ENCODE results near the gene KRTAP19-8. TPM values are rescaled to one million over a fixed set of nuclear protein-coding genes. Genes with fewer than 3 reads are reported as not detected.

KRTAP19-8 gene
- total RNA-seq, 1 donor from 2014 or later = not detected

DNA sequence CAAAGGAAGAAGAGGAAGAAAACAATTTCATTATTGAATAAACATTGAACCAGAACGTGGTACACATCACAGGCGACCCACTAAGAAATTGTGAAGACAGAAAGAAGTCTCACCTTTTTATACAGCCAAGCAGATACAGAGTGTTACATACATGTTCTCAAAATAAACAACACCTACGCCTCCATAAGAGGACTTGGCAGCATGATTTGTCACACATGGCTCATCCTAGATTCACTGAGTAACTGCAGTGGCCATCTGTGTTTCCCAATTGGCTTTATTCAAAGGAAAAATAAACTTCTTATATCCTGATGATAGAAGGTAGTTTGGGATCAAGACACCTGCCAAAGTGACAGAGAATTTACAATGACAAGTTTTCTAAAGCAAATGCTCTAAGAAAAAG is 7.6 kb upstream of the KRTAP19-8 start:
- Mint-ChIP-seq H3K4me1 (ENCODE audit: low read depth) (no peaks in the 10 kb centered on the region), H3K27me3 (ENCODE audit: low read depth) (peaks cover 5% of the 10 kb centered on the region), H3K36me3 (ENCODE audit: low read depth) (no peaks in the 10 kb centered on the region), H3K27ac (ENCODE audit: unreplicated experiment) (no peak overlapping the region), H3K9me3 (ENCODE audit: low read depth) (no peaks in the 10 kb centered on the region), H3K4me3 (ENCODE audit: unreplicated experiment) (no peak overlapping the region)
- no peak for DNase-seq (ENCODE audit: low spot score)
- no peak for TF ChIP-seq CTCF (IDR thresholded peaks at IDR 0.05)

DNA sequence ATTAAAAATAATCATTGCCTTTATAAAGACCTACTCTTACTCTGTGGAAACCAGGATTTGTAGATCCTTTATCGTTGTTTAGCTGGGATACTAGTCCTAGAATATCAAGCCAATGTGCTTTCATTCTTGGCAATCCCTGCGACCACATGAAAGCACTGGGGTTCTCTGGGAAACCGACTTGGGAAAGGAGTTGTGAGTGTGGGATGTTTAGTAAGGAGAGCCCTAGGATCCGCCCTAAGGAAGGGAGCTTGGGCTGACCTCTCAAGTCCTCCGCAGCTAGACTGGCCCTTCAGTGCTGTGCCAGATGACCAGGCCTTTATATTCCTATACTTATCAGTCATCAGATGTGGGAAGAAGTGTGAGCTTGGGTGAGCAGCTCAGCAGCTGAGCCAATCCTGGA is 5.2 kb upstream of the KRTAP19-8 start:
- no peaks in the 10 kb centered on the region for H3K4me1 Mint-ChIP-seq (ENCODE audit: low read depth)
- no peaks in the 10 kb centered on the region for H3K9me3 Mint-ChIP-seq (ENCODE audit: low read depth)
- H3K27ac Mint-ChIP-seq (ENCODE audit: unreplicated experiment) = no peak overlapping the region
- H3K36me3 Mint-ChIP-seq (ENCODE audit: low read depth) = no peaks in the 10 kb centered on the region
- H3K4me3 Mint-ChIP-seq (ENCODE audit: unreplicated experiment) = no peak overlapping the region
- H3K27me3 Mint-ChIP-seq (ENCODE audit: low read depth) = peaks cover 10% of the 10 kb centered on the region
- no peak for DNase-seq (ENCODE audit: low spot score)
- no peak for TF ChIP-seq CTCF (IDR thresholded peaks at IDR 0.05)

DNA sequence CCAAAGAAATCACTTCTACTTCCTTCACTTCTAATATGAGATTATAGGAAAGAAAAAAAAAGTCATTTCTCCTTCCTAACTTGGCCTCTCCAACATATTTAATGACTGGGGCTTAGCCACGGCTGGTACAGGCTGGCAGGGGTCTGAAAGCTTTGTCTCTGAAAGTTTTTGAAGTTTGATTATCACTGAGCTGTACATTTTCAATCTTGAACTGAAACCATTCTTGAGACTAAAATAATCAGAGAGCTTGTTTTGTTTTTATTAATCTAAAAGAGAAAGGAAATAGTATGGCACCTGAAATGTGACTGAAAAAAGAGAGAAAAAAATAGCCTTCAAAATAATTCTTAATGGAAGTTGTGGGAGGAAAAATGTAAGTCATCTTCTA is 3.8 kb upstream of the KRTAP19-8 start:
- Mint-ChIP-seq H3K4me1 (ENCODE audit: low read depth) (no peaks in the 10 kb centered on the region), H3K4me3 (ENCODE audit: unreplicated experiment) (no peak overlapping the region), H3K27ac (ENCODE audit: unreplicated experiment) (no peak overlapping the region), H3K9me3 (ENCODE audit: low read depth) (no peaks in the 10 kb centered on the region), H3K36me3 (ENCODE audit: low read depth) (no peaks in the 10 kb centered on the region), H3K27me3 (ENCODE audit: low read depth) (peaks cover 10% of the 10 kb centered on the region)
- no peak for DNase-seq (ENCODE audit: low spot score)
- no peak for TF ChIP-seq CTCF (IDR thresholded peaks at IDR 0.05)

- DNase-seq (ENCODE audit: low spot score) = no peak
- no peak overlapping the region for H3K27ac Mint-ChIP-seq (ENCODE audit: unreplicated experiment)
- no peaks in the 10 kb centered on the region for H3K9me3 Mint-ChIP-seq (ENCODE audit: low read depth)
- no peaks in the 10 kb centered on the region for H3K4me1 Mint-ChIP-seq (ENCODE audit: low read depth)
- no peak for TF ChIP-seq CTCF (IDR thresholded peaks at IDR 0.05)
- H3K36me3 Mint-ChIP-seq (ENCODE audit: low read depth) = no peaks in the 10 kb centered on the region
- peaks cover 10% of the 10 kb centered on the region for H3K27me3 Mint-ChIP-seq (ENCODE audit: low read depth)
- H3K4me3 Mint-ChIP-seq (ENCODE audit: unreplicated experiment) = no peak overlapping the region
Measured at GRCh38 chr21:31041295-31042079, 3.2 kb upstream of the KRTAP19-8 start.

- H3K27me3 Mint-ChIP-seq (ENCODE audit: low read depth) = peaks cover 4% of the 10 kb centered on the region
- no peak for DNase-seq (ENCODE audit: low spot score)
- TF ChIP-seq CTCF (IDR thresholded peaks at IDR 0.05) = no peak
- no peak overlapping the region for H3K4me3 Mint-ChIP-seq (ENCODE audit: unreplicated experiment)
- no peak overlapping the region for H3K27ac Mint-ChIP-seq (ENCODE audit: unreplicated experiment)
- H3K9me3 Mint-ChIP-seq (ENCODE audit: low read depth) = peaks cover 9% of the 10 kb centered on the region
- H3K4me1 Mint-ChIP-seq (ENCODE audit: low read depth) = no peaks in the 10 kb centered on the region
- H3K36me3 Mint-ChIP-seq (ENCODE audit: low read depth) = no peaks in the 10 kb centered on the region
Measured at GRCh38 chr21:31034378-31034777, 3.9 kb downstream of the KRTAP19-8 start.

Measured in chondrocyte (in vitro differentiated cells).